Brain microvascular endothelial cell (primary cell): Measurements from ENCODE around the gene CLDN19.

Experiments
- DNase-seq: peaks from one replicate; pipeline ENCODE4 v3.0.0-alpha.2; 2020
- H3K27ac ChIP-seq: fragments of 250-450 bp; sonication (Bioruptor Pico); 2 replicates; pipeline ENCODE4 v1.5.1; 2020; ENCODE audit warnings: mild to moderate bottlenecking, moderate library complexity
- H3K27me3 ChIP-seq: fragments of 250-450 bp; sonication (Bioruptor Pico); replicated peaks from 2 replicates; pipeline ENCODE4 v1.5.1; 2020; ENCODE audit warnings: mild to moderate bottlenecking
- H3K36me3 ChIP-seq: fragments of 250-450 bp; sonication (Bioruptor Pico); replicated peaks from 2 replicates; pipeline ENCODE4 v1.5.1; 2020; ENCODE audit warnings: mild to moderate bottlenecking
- H3K4me3 ChIP-seq: 2 replicates; pipeline ENCODE4 v1.5.1; 2011; ENCODE audit warnings: low read depth, mild to moderate bottlenecking, control low read depth, low read length, moderate library complexity
- CTCF ChIP-seq: IDR thresholded peaks from 2 replicates; pipeline ENCODE4 v1.5.1; 2011; ENCODE audit warnings: low read depth, mild to moderate bottlenecking, moderate library complexity, low read length, control low read depth, inconsistent platforms; ENCODE audit errors: missing control alignments
- in situ Hi-C: cut with HindIII; loops from 2 replicates; pipeline ENCODE4 v1.10.0; 2017; ENCODE audit warnings: low sequenced_read_pairs, low pct_ligation_motif_present

CLDN19 gene

GRCh38 chr1:42740851-42741580 lies 980 bp upstream of the CLDN19 start:
- no peak for TF ChIP-seq CTCF
- H3K27ac ChIP-seq = no peak overlapping the region
- no peaks in the 10 kb centered on the region for H3K27me3 ChIP-seq
- peaks cover 6% of the 10 kb centered on the region for H3K36me3 ChIP-seq
- no peak for DNase-seq
- no peak overlapping the region for H3K4me3 ChIP-seq
- in situ Hi-C loops = no loop called here

GRCh38 chr1:42738678-42739226 lies 1.3 kb downstream of the CLDN19 start:
- Histone ChIP-seq H3K36me3 (no peaks in the 10 kb centered on the region), H3K4me3 (no peak overlapping the region), H3K27me3 (no peaks in the 10 kb centered on the region), H3K27ac (no peak overlapping the region)
- no peak for TF ChIP-seq CTCF
- in situ Hi-C loops = no loop called here
- no peak for DNase-seq

GRCh38 chr1:42737986-42738677 lies 1.9 kb downstream of the CLDN19 start:
- in situ Hi-C loops = no loop called here
- no peak for DNase-seq
- H3K27me3 ChIP-seq = no peaks in the 10 kb centered on the region
- no peak overlapping the region for H3K4me3 ChIP-seq
- H3K27ac ChIP-seq = no peak overlapping the region
- no peak for TF ChIP-seq CTCF
- no peaks in the 10 kb centered on the region for H3K36me3 ChIP-seq

GRCh38 chr1:42737257-42737656 lies 2.8 kb downstream of the CLDN19 start:
- Histone ChIP-seq H3K27ac (no peak overlapping the region), H3K4me3 (no peak overlapping the region), H3K36me3 (no peaks in the 10 kb centered on the region), H3K27me3 (no peaks in the 10 kb centered on the region)
- no peak for DNase-seq
- peak; percentile 19 for TF ChIP-seq CTCF
- in situ Hi-C loops = no loop called here

GRCh38 chr1:42736571-42737200 lies 3.4 kb downstream of the CLDN19 start:
- Histone ChIP-seq H3K27me3 (no peaks in the 10 kb centered on the region), H3K4me3 (no peak overlapping the region), H3K36me3 (no peaks in the 10 kb centered on the region), H3K27ac (no peak overlapping the region)
- no peak for TF ChIP-seq CTCF
- in situ Hi-C loops = no loop called here
- no peak for DNase-seq
